IMR-90 (cell line): Measurements from ENCODE around the gene GRID1. TPM values are rescaled to one million over a fixed set of nuclear protein-coding genes. Genes with fewer than 3 reads are reported as not detected.

Experiments used
- ATAC-seq: fragments of 200-7000 bp; cut with Tn5 transposase; 2 replicates; pipeline ENCODE4 v1.9.1; 2020; ENCODE audit warnings: low read depth, mild to moderate bottlenecking, moderate library complexity
- BruUV-seq: library from RNA; stranded (reverse); fragments of 400-500 nt; replicated peaks from 2 replicates; lab custom pipeline; 2021; lab: Mats Ljungman, UMichigan
- CTCF ChIA-PET: fragments of 300-600 bp; formaldehyde crosslinking; extraction: SDS; loops from one replicate; lab custom pipeline; 2021; ENCODE audit warnings: antibody characterized with exemption; lab: Yijun Ruan, JAX
- POLR2A ChIA-PET: fragments of 300-600 bp; sonication (Branson Sonifier 250); formaldehyde crosslinking; loops from one replicate; lab custom pipeline; 2022; ENCODE audit warnings: antibody characterized with exemption; ENCODE audit not compliant: unreplicated experiment; lab: Charles Lee
- DNase-seq: peaks from one replicate; pipeline ENCODE4 v3.0.0; 2013
- H2AFZ ChIP-seq: replicated peaks from 2 replicates; pipeline ENCODE3; 2013; ENCODE audit warnings: low read length, mild to moderate bottlenecking; ENCODE audit not compliant: poor library complexity
- H2AK5ac ChIP-seq: 2 replicates; pipeline ENCODE4 v1.6.1; 2013; ENCODE audit warnings: low read depth, low read length, inconsistent platforms
- H2AK9ac ChIP-seq: replicated peaks from 2 replicates; pipeline ENCODE3; 2013; ENCODE audit warnings: mild to moderate bottlenecking, low read depth, low read length, moderate library complexity; ENCODE audit not compliant: poor library complexity
- H2BK120ac ChIP-seq: 2 replicates; pipeline ENCODE4 v1.6.1; 2013; ENCODE audit warnings: low read depth, low read length, inconsistent platforms
- H2BK15ac ChIP-seq: 3 replicates; pipeline ENCODE4 v1.6.1; 2013; ENCODE audit warnings: low read depth, low read length, inconsistent platforms
- H2BK20ac ChIP-seq: 2 replicates; pipeline ENCODE4 v1.6.1; 2013; ENCODE audit warnings: low read depth, mild to moderate bottlenecking, inconsistent platforms, low read length, moderate library complexity
- H2BK5ac ChIP-seq: 2 replicates; pipeline ENCODE4 v1.6.1; 2013; ENCODE audit warnings: mild to moderate bottlenecking, low read depth, low read length, inconsistent platforms; ENCODE audit not compliant: poor library complexity, severe bottlenecking
- H3K14ac ChIP-seq: replicated peaks from 2 replicates; pipeline ENCODE4 v1.6.1; 2013; ENCODE audit warnings: low read depth, low read length, inconsistent platforms
- H3K18ac ChIP-seq: 2 replicates; pipeline ENCODE4 v1.6.1; 2013; ENCODE audit warnings: low read depth, low read length, control low read depth
- H3K23ac ChIP-seq: 2 replicates; pipeline ENCODE4 v1.6.1; 2013; ENCODE audit warnings: low read depth, low read length, inconsistent platforms
- H3K27ac ChIP-seq: 2 replicates; pipeline ENCODE4 v1.5.1; 2013; ENCODE audit warnings: mild to moderate bottlenecking, control low read depth, low read length; ENCODE audit not compliant: insufficient read depth
- H3K27me3 ChIP-seq: 2 replicates; pipeline ENCODE4 v1.6.1; 2013; ENCODE audit warnings: low read length; ENCODE audit not compliant: control insufficient read depth, insufficient read depth
- H3K36me3 ChIP-seq: 2 replicates; pipeline ENCODE4 v1.6.1; 2013; ENCODE audit warnings: low read length, mixed read lengths; ENCODE audit not compliant: control insufficient read depth, insufficient read depth
- H3K4ac ChIP-seq: 2 replicates; pipeline ENCODE4 v1.6.1; 2013; ENCODE audit warnings: low read depth, low read length, inconsistent platforms
- H3K4me1 ChIP-seq: 2 replicates; pipeline ENCODE4 v1.6.1; 2013; ENCODE audit warnings: low read length, mixed read lengths; ENCODE audit not compliant: control insufficient read depth, insufficient read depth
- H3K4me2 ChIP-seq: 2 replicates; pipeline ENCODE4 v1.6.1; 2013; ENCODE audit warnings: low read depth, mild to moderate bottlenecking, control low read depth, low read length, moderate library complexity
- H3K4me3 ChIP-seq: 2 replicates; pipeline ENCODE4 v1.5.1; 2013; ENCODE audit warnings: low read depth, mild to moderate bottlenecking, control low read depth, low read length, moderate library complexity; ENCODE audit not compliant: insufficient read depth
- H3K56ac ChIP-seq: 2 replicates; pipeline ENCODE4 v1.6.1; 2013; ENCODE audit warnings: low read length, inconsistent platforms; ENCODE audit not compliant: insufficient read depth; ENCODE audit errors: extremely low read depth
- H3K79me1 ChIP-seq, 2 experiments: 2 replicates each; pipeline ENCODE4 v1.6.1; 2013; ENCODE audit warnings: low read length in 2 of 2, inconsistent platforms in 1 of 2, low read depth in 1 of 2
- H3K9ac ChIP-seq: 2 replicates; pipeline ENCODE4 v1.6.1; 2013; ENCODE audit warnings: low read depth, low read length, control low read depth
- H3K9me1 ChIP-seq: 2 replicates; pipeline ENCODE4 v1.6.1; 2013; ENCODE audit warnings: low read length, inconsistent platforms; ENCODE audit not compliant: insufficient read depth
- H3K9me3 ChIP-seq: 2 replicates; pipeline ENCODE4 v1.6.1; 2013; ENCODE audit warnings: low read length; ENCODE audit not compliant: control insufficient read depth, insufficient read depth
- H4K20me1 ChIP-seq: 2 replicates; pipeline ENCODE4 v1.6.1; 2013; ENCODE audit warnings: low read length, inconsistent platforms; ENCODE audit not compliant: insufficient read depth
- H4K5ac ChIP-seq: 2 replicates; pipeline ENCODE4 v1.6.1; 2013; ENCODE audit warnings: mild to moderate bottlenecking, low read depth, low read length, control low read depth
- H4K8ac ChIP-seq, 2 experiments: 2 replicates each; pipeline ENCODE4 v1.6.1; 2013; ENCODE audit warnings: low read depth in 2 of 2, low read length in 2 of 2, control low read depth in 1 of 2, inconsistent platforms in 1 of 2
- H4K91ac ChIP-seq: 2 replicates; pipeline ENCODE4 v1.6.1; 2013; ENCODE audit warnings: low read depth, low read length, inconsistent platforms; ENCODE audit not compliant: insufficient read depth
- MAZ ChIP-seq: IDR thresholded peaks from 2 replicates; pipeline ENCODE4 v1.6.1; 2012; ENCODE audit warnings: low read depth, mild to moderate bottlenecking, low read length, improper control_type of control experiment, moderate library complexity, borderline replicate concordance
- NFE2L2 ChIP-seq: fragments of 150-350 bp; IDR thresholded peaks from 2 replicates; pipeline ENCODE4 v1.6.1; 2016; ENCODE audit warnings: low read depth, mild to moderate bottlenecking, low read length
- RCOR1 ChIP-seq: IDR thresholded peaks from 2 replicates; pipeline ENCODE4 v1.6.1; 2012; ENCODE audit warnings: mild to moderate bottlenecking, low read length, improper control_type of control experiment; ENCODE audit not compliant: insufficient replicate concordance
- SMC3 ChIP-seq: fragments of 150-350 bp; IDR thresholded peaks from 2 replicates; pipeline ENCODE4 v1.6.1; 2016; ENCODE audit warnings: low read depth, mild to moderate bottlenecking, antibody characterized with exemption, low read length, moderate library complexity
- WGBS, 2 experiments: methylation state at CpG; one replicate each; pipeline versions ENCODE4 v1.1.5 to v1.1.7; 2013; ENCODE audit warnings: missing lambda C conversion rate in 2 of 2; ENCODE audit not compliant: insufficient read length in 1 of 2; ENCODE audit errors: extremely low coverage in 2 of 2; 5-methylcytosine and 5-hydroxymethylcytosine counted together
- dilution Hi-C: fragments of 300-500 bp; cut with HindIII; formaldehyde crosslinking; loops from one replicate; pipeline ENCODE4 v1.14.3; 2018; ENCODE audit warnings: low sequenced_read_pairs; ENCODE audit not compliant: unreplicated experiment
- in situ Hi-C: fragments of 300-500 bp; cut with MboI; formaldehyde crosslinking; loops from 3 replicates; pipeline ENCODE4 v1.14.3; 2019; ENCODE audit warnings: low sequenced_read_pairs, inconsistent platforms, mixed read lengths
- intact Hi-C: fragments of 100-400 bp; cut with micrococcal nuclease; formaldehyde crosslinking; loops from 2 replicates; pipeline ENCODE4 v1.10.0; 2022
- polyA plus RNA-seq, 3 experiments: library from polyadenylated mRNA; depleted of rRNA; stranded (reverse); fragments of >200 nt; gene quantifications; 2 replicates each; pipeline ENCODE4 v1.2.3, GENCODE V29; 2012; ENCODE audit warnings: low replicate concordance in 1 of 3
- total RNA-seq: library from RNA; depleted of rRNA; stranded (reverse); fragments of >200 nt; gene quantifications from 2 replicates; pipeline ENCODE4 v1.2.3, GENCODE V29; 2012
- TF ChIP-seq, protein P1 (sequence below): fragments of 150-350 bp; IDR thresholded peaks from 2 replicates; pipeline ENCODE4 v1.6.1; 2017; ENCODE audit warnings: mild to moderate bottlenecking, antibody characterized with exemption, low read length, low read depth

The GRID1 gene
- total and polyA plus RNA-seq, 2 of the 4 experiments (the other 2 are of a cell fraction) = not detected

DNA sequence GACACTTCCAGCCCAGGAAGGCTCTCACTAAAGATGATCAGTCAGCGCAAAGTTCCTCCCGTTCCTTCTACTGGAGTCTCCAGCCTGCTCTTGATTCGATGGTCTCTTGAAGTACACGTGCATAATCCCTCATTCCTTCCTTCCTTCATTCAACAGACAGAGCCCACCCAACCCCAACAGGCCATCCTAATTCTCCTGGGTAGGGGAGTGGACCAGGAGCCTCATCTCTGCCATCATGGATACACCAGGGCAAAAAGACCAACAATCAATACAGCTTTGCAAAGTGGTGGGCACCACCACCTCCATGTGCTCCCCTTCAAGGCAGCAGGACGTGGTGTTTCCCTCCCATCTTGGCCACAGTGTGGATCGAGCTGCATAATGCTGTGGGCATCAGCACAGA is 446.3 kb downstream of the GRID1 start:
- TF ChIP-seq NFE2L2 = no peak
- TF ChIP-seq SMC3 = no peak
- TF ChIP-seq, protein P1, sequence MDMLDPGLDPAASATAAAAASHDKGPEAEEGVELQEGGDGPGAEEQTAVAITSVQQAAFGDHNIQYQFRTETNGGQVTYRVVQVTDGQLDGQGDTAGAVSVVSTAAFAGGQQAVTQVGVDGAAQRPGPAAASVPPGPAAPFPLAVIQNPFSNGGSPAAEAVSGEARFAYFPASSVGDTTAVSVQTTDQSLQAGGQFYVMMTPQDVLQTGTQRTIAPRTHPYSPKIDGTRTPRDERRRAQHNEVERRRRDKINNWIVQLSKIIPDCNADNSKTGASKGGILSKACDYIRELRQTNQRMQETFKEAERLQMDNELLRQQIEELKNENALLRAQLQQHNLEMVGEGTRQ = no peak
- no peak for TF ChIP-seq MAZ
- no peak for TF ChIP-seq RCOR1
- Histone ChIP-seq H3K4ac (no peak overlapping the region), H3K18ac (no peak overlapping the region)

More for the DNA sequence above, 446.3 kb downstream of the GRID1 start:
- no peak overlapping the region for H2AK5ac ChIP-seq
- H3K27ac ChIP-seq = no peak overlapping the region
- H3K79me1 ChIP-seq = no peaks in the 10 kb centered on the region
- no peak overlapping the region for H4K91ac ChIP-seq
- 64% methylated on average over 2 of the region's 6 CpGs; no CpG with 5 or more reads in 1 of the 2 experiments for WGBS, 2 experiments
- H3K23ac ChIP-seq = no peak overlapping the region
- no peaks in the 10 kb centered on the region for H4K20me1 ChIP-seq
- CTCF ChIA-PET = no interaction called here
- no TSS peak for BruUV-seq
- H2BK5ac ChIP-seq = no peak overlapping the region
- no peak overlapping the region for H2AK9ac ChIP-seq
- DNase-seq = no peak
- no peak overlapping the region for H2BK15ac ChIP-seq
- H3K4me3 ChIP-seq = no peak overlapping the region
- H3K9ac ChIP-seq = no peak overlapping the region
- POLR2A ChIA-PET = no interaction called here
- no peaks in the 10 kb centered on the region for H3K36me3 ChIP-seq
- H3K4me1 ChIP-seq = no peaks in the 10 kb centered on the region
- intact Hi-C loops (no loop called here), dilution Hi-C loops (no loop called here), in situ Hi-C loops (no loop called here)
- no peak overlapping the region for H2BK120ac ChIP-seq
- no peak overlapping the region for H4K5ac ChIP-seq
- no peak overlapping the region for H3K56ac ChIP-seq
- no peak overlapping the region for H3K14ac ChIP-seq
- H2AFZ ChIP-seq = no peak overlapping the region
- H3K9me1 ChIP-seq = no peaks in the 10 kb centered on the region
- H4K8ac ChIP-seq = no peak overlapping the region
- ATAC-seq = no peak
- peaks cover 28% of the 10 kb centered on the region for H3K9me3 ChIP-seq
- no peak overlapping the region for H3K4me2 ChIP-seq
- no peaks in the 10 kb centered on the region for H3K27me3 ChIP-seq
- no peak overlapping the region for H2BK20ac ChIP-seq
